GM21526 (cell line): Measurements from ENCODE around the gene CRYL1.

Source experiments
- ATAC-seq: cut with Tn5 transposase; IDR thresholded peaks from one replicate; pipeline ENCODE4 v1.9.1; 2021; ENCODE audit warnings: moderate library complexity; ENCODE audit not compliant: unreplicated experiment, low FRiP score

The CRYL1 gene

GRCh38 chr13:20404488-20405222 lies 121.0 kb downstream of the CRYL1 start:
- no peak for ATAC-seq

GRCh38 chr13:20403826-20404225 lies 121.8 kb downstream of the CRYL1 start:
- no peak for ATAC-seq

- ATAC-seq = no peak
These were observed 122.8 kb downstream of the CRYL1 start for GRCh38 chr13:20402881-20403280.

- ATAC-seq = no peak
These were observed 123.5 kb downstream of the CRYL1 start for GRCh38 chr13:20401931-20402856.

GRCh38 chr13:20401531-20401930 lies 124.1 kb downstream of the CRYL1 start:
- no peak for ATAC-seq

GRCh38 chr13:20400774-20401173 lies 124.9 kb downstream of the CRYL1 start:
- ATAC-seq = no peak

GRCh38 chr13:20399961-20400360 lies 125.7 kb downstream of the CRYL1 start:
- ATAC-seq = no peak

GRCh38 chr13:20399515-20399914 lies 126.1 kb downstream of the CRYL1 start:
- no peak for ATAC-seq

- no peak for ATAC-seq
These were observed 127.2 kb downstream of the CRYL1 start for GRCh38 chr13:20398459-20398858.

- ATAC-seq = no peak
These were observed 127.8 kb downstream of the CRYL1 start for GRCh38 chr13:20397896-20398295.

- no peak for ATAC-seq
These were observed 130.4 kb downstream of the CRYL1 start for GRCh38 chr13:20395061-20395916.

- ATAC-seq = no peak
These were observed 131.2 kb downstream of the CRYL1 start for GRCh38 chr13:20394506-20394905.

- ATAC-seq = no peak
These were observed 131.5 kb downstream of the CRYL1 start for GRCh38 chr13:20394169-20394501.

GRCh38 chr13:20393273-20394168 lies 132.1 kb downstream of the CRYL1 start:
- ATAC-seq = no peak

- no peak for ATAC-seq
These were observed 133.1 kb downstream of the CRYL1 start for GRCh38 chr13:20392530-20392929.

- no peak for ATAC-seq
These were observed 133.8 kb downstream of the CRYL1 start for GRCh38 chr13:20391597-20392452.

GRCh38 chr13:20390526-20391175 lies 135.0 kb downstream of the CRYL1 start:
- ATAC-seq = no peak

GRCh38 chr13:20389696-20390525 lies 135.7 kb downstream of the CRYL1 start:
- no peak for ATAC-seq
